GM21526 (cell line): ENCODE results near the gene LIPF.
"Not testable (repeated sequence)": the region's sequence is repeated elsewhere in the genome, so short reads cannot be mapped to it uniquely, and the experiment has no call there.

Experiments
- ATAC-seq: cut with Tn5 transposase; IDR thresholded peaks from one replicate; pipeline ENCODE4 v1.9.1; 2021; ENCODE audit warnings: moderate library complexity; ENCODE audit not compliant: unreplicated experiment, low FRiP score

LIPF gene, protein sequence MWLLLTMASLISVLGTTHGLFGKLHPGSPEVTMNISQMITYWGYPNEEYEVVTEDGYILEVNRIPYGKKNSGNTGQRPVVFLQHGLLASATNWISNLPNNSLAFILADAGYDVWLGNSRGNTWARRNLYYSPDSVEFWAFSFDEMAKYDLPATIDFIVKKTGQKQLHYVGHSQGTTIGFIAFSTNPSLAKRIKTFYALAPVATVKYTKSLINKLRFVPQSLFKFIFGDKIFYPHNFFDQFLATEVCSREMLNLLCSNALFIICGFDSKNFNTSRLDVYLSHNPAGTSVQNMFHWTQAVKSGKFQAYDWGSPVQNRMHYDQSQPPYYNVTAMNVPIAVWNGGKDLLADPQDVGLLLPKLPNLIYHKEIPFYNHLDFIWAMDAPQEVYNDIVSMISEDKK

DNA sequence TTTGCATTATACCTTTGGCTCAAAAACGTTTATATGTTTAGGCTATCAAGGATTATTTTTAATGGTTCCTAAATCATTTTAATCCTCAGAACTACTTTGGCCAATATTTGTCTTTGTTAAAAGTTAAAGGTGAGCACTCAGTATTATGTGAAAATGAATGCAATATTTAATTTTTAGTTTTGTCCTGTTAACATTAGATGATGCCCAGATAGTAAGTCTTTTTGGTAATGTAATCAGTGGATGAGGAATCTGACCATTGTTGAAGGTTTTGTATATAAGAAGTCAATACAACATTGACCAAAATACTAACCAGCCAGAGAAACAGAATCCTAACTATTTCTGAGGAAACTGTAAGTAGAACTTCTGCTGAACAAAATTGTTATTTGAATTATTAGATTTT lies at the start of gene LIPF:
Gene LIPF, plus strand, starts transcription at position 301 of the 400 bp plus-strand sequence. CDS start 2,856 bp downstream, outside the sequence.
- no peak for ATAC-seq

DNA sequence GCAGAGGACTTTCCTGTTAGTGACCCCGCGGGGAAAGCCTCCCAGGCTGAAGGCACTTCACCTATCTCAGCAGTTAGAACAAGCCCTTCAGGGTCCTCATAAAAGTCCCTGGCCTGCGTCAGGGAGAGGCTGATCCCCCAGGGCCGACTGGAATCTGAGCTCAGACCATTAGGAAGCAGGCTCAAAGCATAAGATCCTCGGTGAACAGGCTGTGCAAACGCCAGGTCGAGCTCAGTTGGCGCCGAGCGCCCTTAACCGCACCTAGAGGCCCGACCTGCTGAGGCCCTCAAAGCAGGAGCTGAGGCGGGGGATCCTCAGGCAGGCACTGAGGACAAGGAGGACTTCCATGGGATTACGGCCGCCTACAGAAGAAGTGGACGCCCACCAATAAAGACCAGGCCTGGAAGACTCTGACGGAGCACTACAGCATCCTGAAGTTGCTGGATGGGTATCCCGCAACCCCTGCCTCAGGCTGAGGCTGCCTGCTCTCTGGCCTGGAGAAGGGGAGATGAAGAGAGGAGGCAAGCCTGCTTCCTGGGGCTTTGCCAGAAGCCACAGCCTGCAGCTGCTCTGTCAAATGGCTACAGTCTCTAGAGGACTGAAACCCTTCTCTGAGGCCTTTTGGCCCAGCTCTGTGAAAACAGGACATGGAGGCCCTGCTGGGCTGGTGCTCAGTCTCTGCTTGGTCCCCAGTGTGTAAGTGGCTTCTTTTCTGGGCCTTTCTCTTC lies 47.8 kb upstream of the LIPF start:
- no peak for ATAC-seq

DNA sequence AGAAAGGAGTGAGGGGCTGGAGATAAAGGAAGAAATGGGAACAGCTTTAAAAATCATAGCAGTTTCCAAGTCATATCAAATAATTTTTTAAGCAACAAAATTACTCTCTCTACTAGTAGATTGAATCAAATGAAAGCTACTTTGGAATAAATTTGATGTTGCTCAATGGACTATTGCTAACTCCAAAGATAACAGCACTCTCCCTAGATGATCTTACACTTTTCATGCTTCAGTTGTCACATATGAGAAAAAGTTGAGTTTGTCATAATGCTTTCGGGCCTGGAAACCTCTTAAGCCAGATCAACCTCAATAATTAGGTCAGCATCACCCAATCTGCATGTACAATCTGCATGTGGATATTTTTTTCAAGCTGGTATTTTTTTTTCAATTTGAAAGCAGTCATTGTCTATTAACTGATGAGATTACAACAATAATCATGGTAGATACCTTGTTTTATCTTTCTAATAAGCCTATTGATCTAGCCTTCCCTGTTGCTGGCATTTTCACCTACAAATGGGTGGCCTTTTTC lies 46.4 kb upstream of the LIPF start:
- ATAC-seq: no peak

DNA sequence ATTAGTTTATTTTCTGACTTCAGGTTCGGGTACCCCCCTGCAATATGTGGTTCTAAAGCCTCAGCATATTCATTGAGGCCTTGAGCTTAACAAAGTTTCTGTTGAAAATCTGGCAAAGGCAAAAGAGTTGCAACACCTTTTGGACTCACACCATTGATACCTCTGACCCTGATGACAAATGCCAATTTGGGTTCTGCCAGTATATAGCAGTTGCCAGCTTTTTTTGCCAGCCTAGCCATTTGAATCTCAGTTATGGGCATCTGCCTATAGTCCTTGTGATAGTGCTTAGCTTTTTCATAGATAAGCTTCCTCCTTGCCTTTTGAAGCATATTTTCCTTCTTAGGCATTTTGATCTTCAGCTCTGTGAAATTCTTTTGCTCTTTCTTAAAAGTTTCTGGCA lies 45.7 kb upstream of the LIPF start:
- no peak for ATAC-seq

DNA sequence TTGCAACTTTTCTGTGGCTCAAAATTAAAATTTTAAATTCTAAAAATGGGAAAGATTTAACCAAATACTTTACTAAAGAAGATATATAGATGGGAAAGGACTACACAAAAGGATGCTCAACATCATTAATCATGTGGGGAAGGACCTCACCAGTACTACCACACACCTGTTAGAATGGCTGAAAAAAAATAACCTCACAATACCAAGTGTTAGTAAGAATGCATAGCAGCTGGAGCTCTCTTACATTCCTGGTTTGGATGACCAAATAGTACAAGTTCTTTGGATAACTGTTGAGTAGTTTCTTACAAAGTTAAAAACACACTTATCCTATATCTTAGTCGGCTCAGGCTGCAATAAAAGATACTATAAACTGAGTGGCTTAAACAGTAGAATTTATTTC lies 43.8 kb upstream of the LIPF start:
- ATAC-seq: no peak

DNA sequence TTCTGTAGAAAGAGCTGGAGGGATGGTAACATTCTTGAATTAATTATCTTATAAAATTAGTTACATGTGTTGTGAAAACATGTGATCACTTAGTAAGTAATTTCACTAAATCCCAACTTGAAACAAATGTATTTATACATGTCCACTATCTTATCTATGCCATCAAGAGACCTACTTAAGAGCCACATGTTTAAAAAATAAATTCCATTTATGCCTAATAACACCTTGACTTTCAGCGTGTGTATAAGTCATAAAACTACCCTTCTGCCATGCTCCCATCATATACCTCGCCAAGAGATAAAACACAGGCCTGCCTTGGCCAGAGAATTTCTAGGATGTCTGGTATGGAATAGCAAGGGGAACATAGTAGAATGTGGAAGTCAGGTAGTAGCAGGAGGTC lies 40.4 kb upstream of the LIPF start:
- no peak for ATAC-seq

DNA sequence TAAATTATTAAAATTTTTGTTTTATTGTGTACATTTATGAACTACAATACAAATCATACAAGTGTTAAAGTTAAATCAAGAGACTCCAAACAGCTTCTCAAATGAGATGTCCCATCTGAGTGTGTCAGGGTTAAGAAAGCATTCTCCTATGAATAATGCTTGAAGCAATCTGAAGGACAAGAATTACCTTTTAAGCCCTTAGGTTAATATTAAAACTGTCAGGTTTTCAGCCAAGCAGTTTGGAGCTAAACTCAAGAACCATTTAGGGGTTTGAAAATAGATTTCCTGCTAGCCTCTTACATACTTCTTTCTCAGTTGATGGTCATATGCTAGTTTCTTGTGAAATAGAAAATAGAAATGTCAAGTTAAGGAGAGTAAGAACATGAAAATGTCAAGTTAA lies 39.4 kb upstream of the LIPF start:
- ATAC-seq: no peak

DNA sequence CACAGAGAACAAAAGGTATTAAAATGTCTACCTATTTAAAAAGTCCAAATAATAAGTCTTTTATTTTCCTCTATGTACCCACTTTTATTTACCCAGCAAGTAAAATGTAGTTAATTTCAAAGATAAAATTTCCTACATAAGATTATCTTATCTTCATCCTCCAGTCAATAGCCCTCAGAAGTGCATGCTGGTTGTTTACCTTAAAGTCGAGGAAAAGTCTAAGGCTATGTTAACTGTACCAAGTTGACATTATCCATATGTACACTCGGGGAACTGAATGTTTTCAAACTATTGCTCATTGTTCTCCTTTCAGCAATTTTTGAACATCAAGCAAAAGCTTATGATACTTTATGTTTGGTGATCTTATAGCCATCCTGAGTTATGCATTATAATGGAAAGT lies 24.1 kb upstream of the LIPF start:
- no peak for ATAC-seq

DNA sequence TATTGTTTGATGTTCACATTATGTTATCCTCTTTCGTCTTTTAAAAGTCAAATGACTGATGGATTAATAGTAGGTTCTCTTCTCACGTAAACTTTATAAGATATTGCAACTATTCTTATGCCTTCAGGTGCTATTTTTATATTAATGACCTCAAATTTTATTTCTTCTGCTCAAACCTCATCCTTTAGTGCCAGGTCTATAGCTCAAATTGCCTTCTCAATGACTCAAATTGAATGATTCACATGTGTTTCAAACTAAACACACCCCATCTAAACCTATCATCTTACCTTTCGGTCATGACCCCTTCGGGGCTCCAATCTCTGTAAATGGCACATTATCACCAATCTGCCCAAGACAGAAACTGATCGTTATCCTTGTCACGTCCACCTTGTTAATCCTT lies 22.0 kb upstream of the LIPF start:
- no peak for ATAC-seq

DNA sequence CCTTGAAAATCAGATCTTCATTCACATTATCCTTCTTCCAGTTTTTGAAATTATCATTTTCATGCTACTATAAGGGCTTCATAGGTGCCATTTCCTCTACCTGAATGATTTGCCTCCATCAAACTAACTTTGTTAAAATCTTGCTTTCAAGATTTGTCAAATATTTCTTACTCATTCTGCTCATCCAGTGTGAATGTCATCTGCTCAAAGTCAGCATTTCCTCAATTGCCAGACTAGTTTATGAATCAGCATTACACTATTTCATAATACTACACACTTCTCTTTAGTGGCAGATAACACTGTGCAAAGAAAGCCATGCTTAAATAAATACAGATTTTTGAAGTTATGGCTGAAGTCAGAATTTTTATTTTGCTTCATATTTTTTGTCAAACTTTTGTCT lies 21.3 kb upstream of the LIPF start:
- no peak for ATAC-seq

DNA sequence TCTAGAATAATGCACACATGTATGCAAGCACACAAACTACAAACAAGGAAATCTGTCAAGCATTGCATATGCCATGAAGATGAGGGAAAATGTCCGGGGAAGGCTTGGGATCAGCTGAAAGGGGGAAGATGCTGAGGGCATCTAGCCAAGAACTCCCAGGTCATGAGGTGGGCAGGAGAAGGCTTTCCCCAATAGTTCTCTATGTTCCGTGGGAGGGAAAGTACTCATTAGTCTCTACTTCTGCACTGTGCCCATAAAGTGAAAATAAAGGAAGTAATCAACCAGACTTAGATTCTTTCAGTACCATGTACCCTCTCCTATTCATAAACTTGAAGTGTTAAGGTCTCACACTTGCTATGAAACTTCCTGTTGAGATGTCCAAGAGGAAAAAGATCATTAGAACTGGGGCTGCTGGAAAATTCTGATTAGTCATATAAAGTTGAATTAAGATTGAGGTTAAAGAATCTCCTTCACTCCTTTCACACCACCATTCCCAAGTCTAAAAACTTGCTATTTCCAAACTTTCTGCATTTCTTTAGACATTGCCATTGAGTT lies 17.1 kb upstream of the LIPF start:
- ATAC-seq: no peak

DNA sequence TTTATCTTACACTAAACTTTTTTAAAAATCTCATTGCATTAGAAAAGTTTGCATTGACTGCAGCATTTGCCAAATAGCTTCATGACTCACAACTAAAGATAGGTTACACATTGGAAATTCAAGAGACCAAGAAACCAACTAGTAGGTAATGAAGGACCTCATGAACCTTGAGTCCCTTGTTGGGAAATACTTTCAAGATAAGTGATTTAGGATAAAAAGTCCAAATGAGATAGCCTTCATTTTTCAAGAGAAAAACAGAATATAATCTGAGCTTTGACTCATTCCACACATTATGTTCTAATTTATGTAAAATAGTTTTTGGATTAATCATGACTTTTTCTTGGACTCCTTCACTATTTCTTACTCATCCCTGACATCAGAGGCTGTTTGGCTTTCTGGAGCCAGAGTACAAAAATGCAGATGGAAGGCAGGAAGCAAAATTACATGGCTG lies 13.1 kb upstream of the LIPF start:
- ATAC-seq: no peak

DNA sequence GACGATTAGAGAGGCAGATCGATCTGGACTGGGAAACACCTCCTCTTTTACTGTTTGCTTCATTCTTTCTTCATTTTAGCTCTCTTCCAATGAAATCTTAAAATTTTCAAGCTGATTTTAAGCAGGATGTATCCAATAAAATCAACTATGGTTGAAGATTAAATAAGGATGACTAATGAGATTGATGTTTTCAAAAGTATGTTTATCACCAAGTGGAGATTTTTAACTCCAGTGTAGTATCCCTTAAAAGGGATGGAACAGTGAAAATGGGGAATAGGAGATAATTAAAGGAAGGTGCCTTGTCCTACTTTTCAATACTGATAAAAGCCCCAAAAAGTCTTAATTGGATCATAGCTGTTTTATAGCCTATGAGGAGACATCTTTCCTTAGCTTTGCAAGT lies 11.6 kb upstream of the LIPF start:
- ATAC-seq: no peak

DNA sequence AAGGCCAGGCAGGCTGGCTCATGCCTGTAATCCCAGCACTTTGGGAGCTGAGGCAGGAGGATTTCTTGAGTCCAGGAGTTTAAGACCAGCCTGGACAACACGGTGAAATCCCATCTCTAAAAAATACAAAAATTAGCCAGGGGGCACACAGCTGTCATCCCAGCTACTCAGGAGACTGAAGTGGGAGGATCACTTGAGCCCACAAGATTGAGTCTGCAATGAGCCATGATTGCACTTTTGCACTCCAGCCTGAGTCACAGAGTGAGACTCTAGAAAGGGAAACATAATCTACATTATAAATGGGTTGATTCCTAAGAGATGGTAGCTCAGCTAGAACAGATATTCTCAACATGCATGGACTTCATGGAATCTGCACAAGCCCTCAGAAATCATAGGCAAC lies 6.3 kb upstream of the LIPF start:
- ATAC-seq: no peak

DNA sequence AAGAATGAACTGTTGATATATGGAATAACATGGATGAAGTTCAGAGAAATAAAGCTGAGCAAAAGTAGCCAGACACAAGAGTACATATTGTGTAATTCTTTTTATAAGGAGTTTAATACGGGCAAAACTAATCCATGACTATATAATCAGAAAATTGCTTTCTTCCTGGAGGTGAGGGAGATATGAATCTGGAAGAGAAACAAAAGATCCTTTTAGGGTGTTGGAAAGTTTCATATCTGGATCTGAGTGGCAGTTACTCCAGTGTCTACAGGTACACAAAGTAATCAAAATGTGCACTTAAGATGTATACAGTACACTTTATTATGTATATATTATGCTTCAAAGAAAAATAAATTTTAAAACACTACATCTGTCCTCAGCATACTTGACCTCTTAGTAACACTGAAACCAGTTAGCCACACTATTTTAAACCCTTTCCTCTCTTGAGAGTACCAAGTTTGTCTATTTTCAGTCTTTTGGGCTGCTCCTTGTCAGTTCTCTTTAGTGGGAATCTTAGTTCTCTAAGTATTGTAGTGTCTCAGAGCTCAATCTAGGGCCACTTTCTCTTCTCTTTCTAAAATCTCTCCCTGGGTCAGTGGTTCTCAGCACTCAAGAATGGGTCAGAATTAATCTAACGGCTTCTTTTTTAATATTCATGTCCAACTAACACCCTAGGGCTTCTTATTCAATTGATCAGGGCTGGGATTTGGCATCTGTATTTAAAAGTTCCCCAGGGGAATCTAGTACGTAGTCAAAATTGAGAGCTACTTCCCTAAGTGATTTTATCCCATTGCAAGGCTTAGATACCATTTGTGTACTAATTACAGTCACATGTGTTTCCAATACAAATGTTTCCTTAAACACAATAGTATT lies 4.3 kb upstream of the LIPF start:
- ATAC-seq: no peak

DNA sequence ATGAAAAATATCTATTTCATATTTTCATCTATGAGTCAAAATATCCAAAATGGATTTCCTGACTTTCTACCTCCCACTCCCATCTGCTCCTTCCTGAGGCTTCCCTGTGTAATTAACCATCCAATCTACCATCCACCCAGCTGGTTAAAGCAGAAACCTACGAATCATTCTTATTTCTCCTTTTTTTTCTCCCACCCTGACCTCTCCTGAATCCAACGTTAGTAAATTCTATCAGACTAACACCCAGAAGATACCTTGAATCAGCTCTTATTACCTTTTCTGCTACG lies 3.7 kb upstream of the LIPF start:
- ATAC-seq: no peak

DNA sequence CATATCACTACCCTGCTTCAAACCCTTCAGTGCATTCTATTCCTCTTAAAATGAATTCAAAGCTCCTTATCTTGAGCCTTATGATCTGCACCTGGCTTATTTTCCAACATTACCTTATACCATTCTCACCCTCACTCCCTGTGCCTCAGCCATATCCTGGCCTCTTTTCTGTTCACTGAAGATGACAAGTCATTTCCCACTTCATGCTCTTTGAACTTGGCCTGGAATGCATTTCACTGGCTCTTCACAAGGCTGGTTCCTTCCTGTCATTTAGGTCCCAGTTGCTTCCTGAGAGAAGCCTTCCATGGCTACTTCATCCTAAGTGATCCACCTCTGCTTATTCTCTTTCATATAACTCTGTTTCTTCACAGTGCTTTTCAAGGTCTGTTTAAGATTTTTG lies 3.2 kb upstream of the LIPF start:
- no peak for ATAC-seq

DNA sequence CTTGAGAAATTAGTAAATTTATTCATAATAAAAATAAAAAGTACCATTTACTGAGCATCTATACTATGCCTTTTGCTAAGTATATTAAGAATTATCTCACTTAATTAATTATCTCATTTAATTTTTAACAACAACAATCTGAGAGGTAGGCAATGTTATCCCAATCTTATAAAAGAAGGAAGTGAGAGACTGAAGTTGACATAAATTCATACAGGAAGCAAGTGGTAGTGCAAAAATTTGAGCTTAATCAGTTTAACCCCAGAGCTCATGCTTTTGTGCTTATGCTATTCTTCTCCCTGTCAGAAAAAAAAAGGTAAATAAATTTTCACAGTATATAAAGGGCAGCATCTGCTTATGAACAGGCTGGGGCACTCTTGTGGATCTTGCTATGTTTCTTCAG lies 2.7 kb upstream of the LIPF start:
- ATAC-seq: no peak

DNA sequence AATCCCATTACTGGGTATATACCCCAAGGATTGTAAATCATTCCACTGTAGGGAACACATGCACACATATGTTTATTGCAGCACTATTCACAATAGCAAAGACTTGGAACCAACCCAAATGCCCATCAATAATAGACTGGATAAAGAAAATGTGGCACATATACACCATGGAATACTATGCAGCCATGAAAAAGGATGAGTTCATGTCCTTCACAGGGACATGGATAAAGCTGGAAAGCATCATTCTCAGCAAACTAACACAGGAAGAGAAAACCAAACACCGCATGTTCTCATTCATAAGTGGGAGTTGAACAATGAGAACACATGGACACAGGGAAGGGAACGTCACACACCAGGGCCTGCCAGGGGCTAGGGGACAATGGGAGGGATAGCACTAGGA lies 1.1 kb upstream of the LIPF start:
- ATAC-seq: not testable (repeated sequence)

DNA sequence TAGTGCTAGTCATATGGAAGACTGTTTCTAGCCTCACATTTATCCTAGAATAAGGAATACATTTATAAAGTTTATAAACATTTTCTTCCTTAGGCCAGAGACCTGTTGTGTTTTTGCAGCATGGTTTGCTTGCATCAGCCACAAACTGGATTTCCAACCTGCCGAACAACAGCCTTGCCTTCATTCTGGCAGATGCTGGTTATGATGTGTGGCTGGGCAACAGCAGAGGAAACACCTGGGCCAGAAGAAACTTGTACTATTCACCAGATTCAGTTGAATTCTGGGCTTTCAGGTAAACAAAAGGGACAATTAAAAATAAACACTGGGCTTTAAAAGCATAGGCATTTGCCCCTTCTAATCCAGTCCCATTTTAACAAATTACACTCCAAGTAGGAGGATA lies 4.2 kb downstream of the LIPF start:
- no peak for ATAC-seq

DNA sequence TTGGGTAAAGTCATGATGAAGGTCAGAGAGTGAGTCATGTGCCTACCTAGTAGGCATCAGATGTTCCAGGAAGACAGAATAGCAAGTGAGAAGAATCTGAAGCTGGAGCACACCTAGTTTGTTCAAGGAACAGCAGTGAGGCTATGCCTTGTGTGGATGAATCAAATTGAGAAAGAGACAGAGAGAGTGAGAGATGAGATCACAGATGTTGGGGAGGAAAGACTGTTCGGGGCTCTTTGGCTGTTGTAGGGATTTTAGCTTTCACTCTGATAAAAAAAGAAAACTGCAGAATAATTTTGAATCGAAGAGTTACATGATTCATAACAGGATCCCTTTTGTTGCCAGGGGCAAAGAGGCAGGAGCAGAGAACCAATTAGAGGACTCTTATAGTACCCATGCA lies 6.3 kb downstream of the LIPF start:
- no peak for ATAC-seq
